DND-41 (cell line): Measurements from ENCODE around the gene GJB5.

Experiments used
- EZH2 ChIP-seq: IDR thresholded peaks from 3 replicates; pipeline ENCODE4 v1.6.1; 2012; ENCODE audit warnings: borderline replicate concordance, low read depth, mild to moderate bottlenecking, moderate library complexity, low read length, inconsistent platforms; ENCODE audit not compliant: severe bottlenecking
- TF ChIP-seq, protein P1 (sequence below): IDR thresholded peaks from 2 replicates; pipeline ENCODE4 v1.5.1; 2012; ENCODE audit warnings: borderline replicate concordance, low read length, moderate library complexity, mild to moderate bottlenecking; ENCODE audit not compliant: poor library complexity, severe bottlenecking; ENCODE audit errors: extremely low read depth

DNA sequence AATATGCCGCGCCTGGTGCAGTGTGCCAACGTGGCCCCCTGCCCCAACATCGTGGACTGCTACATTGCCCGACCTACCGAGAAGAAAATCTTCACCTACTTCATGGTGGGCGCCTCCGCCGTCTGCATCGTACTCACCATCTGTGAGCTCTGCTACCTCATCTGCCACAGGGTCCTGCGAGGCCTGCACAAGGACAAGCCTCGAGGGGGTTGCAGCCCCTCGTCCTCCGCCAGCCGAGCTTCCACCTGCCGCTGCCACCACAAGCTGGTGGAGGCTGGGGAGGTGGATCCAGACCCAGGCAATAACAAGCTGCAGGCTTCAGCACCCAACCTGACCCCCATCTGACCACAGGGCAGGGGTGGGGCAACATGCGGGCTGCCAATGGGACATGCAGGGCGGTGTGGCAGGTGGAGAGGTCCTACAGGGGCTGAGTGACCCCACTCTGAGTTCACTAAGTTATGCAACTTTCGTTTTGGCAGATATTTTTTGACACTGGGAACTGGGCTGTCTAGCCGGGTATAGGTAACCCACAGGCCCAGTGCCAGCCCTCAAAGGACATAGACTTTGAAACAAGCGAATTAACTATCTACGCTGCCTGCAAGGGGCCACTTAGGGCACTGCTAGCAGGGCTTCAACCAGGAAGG, 30.5 kb downstream of the GJB5 start:
- TF ChIP-seq, protein P1, sequence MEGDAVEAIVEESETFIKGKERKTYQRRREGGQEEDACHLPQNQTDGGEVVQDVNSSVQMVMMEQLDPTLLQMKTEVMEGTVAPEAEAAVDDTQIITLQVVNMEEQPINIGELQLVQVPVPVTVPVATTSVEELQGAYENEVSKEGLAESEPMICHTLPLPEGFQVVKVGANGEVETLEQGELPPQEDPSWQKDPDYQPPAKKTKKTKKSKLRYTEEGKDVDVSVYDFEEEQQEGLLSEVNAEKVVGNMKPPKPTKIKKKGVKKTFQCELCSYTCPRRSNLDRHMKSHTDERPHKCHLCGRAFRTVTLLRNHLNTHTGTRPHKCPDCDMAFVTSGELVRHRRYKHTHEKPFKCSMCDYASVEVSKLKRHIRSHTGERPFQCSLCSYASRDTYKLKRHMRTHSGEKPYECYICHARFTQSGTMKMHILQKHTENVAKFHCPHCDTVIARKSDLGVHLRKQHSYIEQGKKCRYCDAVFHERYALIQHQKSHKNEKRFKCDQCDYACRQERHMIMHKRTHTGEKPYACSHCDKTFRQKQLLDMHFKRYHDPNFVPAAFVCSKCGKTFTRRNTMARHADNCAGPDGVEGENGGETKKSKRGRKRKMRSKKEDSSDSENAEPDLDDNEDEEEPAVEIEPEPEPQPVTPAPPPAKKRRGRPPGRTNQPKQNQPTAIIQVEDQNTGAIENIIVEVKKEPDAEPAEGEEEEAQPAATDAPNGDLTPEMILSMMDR: no peak
- TF ChIP-seq EZH2: no peak
